BJ (cell line): ENCODE results near the gene ZNF846. TPM values are rescaled to one million over a fixed set of nuclear protein-coding genes. Genes with fewer than 3 reads are reported as not detected.
"Not testable (repeated sequence)": the region's sequence is repeated elsewhere in the genome, so short reads cannot be mapped to it uniquely, and the experiment has no call there.

Source experiments
- CTCF ChIA-PET: fragments of 350-600 bp; formaldehyde crosslinking; extraction: SDS; loops from one replicate; lab custom pipeline; 2021; ENCODE audit warnings: antibody characterized with exemption, inconsistent platforms; lab: Yijun Ruan, JAX
- POLR2A ChIA-PET: fragments of 300-600 bp; sonication (Branson Sonifier 250); formaldehyde crosslinking; extraction: SDS; loops from one replicate; lab custom pipeline; 2021; ENCODE audit warnings: antibody characterized with exemption; lab: Charles Lee
- DNase-seq: peaks from one replicate; pipeline ENCODE4 v3.0.0-alpha.2; 2011; ENCODE audit warnings: low read depth
- H3K27me3 ChIP-seq: 2 replicates; pipeline ENCODE4 v1.6.0; 2011; ENCODE audit warnings: low read length; ENCODE audit not compliant: control insufficient read depth, insufficient read depth
- H3K36me3 ChIP-seq: 2 replicates; pipeline ENCODE4 v1.5.1; 2011; ENCODE audit warnings: low read length; ENCODE audit not compliant: control insufficient read depth, insufficient read depth
- H3K4me3 ChIP-seq: 2 replicates; pipeline ENCODE4 v1.5.1; 2011; ENCODE audit warnings: low read depth, mild to moderate bottlenecking, control low read depth, low read length
- CTCF ChIP-seq: IDR thresholded peaks from 2 replicates; pipeline ENCODE4 v1.5.1; 2011; ENCODE audit warnings: low read depth, mild to moderate bottlenecking, control low read depth, inconsistent platforms, low read length, moderate library complexity; ENCODE audit not compliant: insufficient read depth
- polyA plus RNA-seq: library from polyadenylated mRNA; depleted of rRNA; stranded (reverse); fragments of >200 nt; gene quantifications from 2 replicates; pipeline ENCODE4 v1.2.3, GENCODE V29; 2011

The ZNF846 gene
- polyA plus RNA-seq, 1 experiment = 3.6 TPM

- POLR2A ChIA-PET = no interaction called here
- no peaks in the 10 kb centered on the region for H3K27me3 ChIP-seq
- DNase-seq = no peak
- peak overlapping the region; percentile 88 for H3K4me3 ChIP-seq
- CTCF ChIA-PET = interaction anchor here (1.0 to 1.8 kb wide), 3 partner anchors 16 to 206 kb away, joined by 3 to 4 read pairs (median 4); no protein-coding TSS in a partner anchor
- TF ChIP-seq CTCF = no peak
- no peaks in the 10 kb centered on the region for H3K36me3 ChIP-seq
Measured at GRCh38 chr19:9793071-9793591, 24.6 kb upstream of the ZNF846 start.

- POLR2A ChIA-PET = no interaction called here
- CTCF ChIA-PET = interaction anchor here (1.0 to 1.8 kb wide), 2 partner anchors 15 to 206 kb away, joined by 3 to 4 read pairs; no protein-coding TSS in a partner anchor
- no peaks in the 10 kb centered on the region for H3K27me3 ChIP-seq
- DNase-seq = peak; percentile 47
- TF ChIP-seq CTCF = no peak
- peak overlapping the region; percentile 88 for H3K4me3 ChIP-seq
- no peaks in the 10 kb centered on the region for H3K36me3 ChIP-seq
Measured at GRCh38 chr19:9792206-9793070, 23.9 kb upstream of the ZNF846 start.

GRCh38 chr19:9791552-9792205 is 23.1 kb upstream of the ZNF846 start:
- POLR2A ChIA-PET = no interaction called here
- TF ChIP-seq CTCF = no peak
- Histone ChIP-seq H3K36me3 (no peaks in the 10 kb centered on the region), H3K4me3 (peak overlapping the region; percentile 88), H3K27me3 (no peaks in the 10 kb centered on the region)
- CTCF ChIA-PET = interaction anchor here (0.6 to 2.2 kb wide), 3 partner anchors 163 to 207 kb away, joined by 3 to 15 read pairs (median 7); partner anchors contain the start of gene ZNF121
- peak; percentile 62 for DNase-seq

DNA sequence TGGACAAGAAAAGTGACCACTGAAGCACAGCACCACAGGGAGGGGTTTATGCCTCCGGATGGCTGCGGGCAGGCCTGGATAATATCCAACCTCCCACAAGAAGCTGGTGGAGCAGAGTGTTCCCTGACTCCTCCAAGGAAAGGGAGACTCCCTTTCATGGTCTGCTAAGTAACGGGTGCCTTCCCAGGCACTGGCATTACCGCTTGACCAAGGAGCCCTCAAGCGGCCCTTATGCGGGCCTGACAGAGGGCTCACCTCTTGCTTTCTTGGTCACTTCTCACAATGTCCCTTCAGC is 22.5 kb upstream of the ZNF846 start:
- H3K36me3 ChIP-seq, DNase-seq, H3K27me3 ChIP-seq, POLR2A ChIA-PET, H3K4me3 ChIP-seq: not testable (repeated sequence)
- CTCF ChIA-PET = interaction anchor here (0.6 to 2.2 kb wide), 7 partner anchors 162 to 586 kb away, joined by 3 to 15 read pairs (median 3); partner anchors contain the start of gene ZNF121

- H3K4me3 ChIP-seq, H3K36me3 ChIP-seq, POLR2A ChIA-PET, DNase-seq, H3K27me3 ChIP-seq: not testable (repeated sequence)
- CTCF ChIA-PET = interaction anchor here (1.4 to 2.2 kb wide), 3 partner anchors 156 to 205 kb away, joined by 4 to 15 read pairs (median 7); partner anchors contain the start of gene ZNF121
Measured at GRCh38 chr19:9789579-9789978, 21.0 kb upstream of the ZNF846 start.

DNA sequence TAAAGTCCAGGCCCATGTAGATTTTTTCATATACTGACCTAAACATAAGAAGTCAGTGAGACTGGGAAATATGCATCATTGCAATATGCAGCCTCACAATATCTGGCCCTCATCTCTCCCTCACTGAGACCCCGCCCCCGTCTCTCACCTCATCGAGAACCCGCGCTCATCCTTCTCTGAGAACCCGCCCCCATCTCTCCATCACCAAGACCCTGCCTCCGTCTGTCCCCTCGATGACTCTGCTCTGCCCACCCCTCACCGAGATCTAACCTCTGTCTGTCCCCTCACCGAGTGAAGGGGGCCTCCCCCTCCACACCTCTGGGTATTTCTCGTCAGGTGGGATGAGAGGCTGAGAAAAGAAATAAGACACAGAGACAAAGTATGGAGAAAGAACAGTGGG is 20.5 kb upstream of the ZNF846 start:
- H3K27me3 ChIP-seq = no peaks in the 10 kb centered on the region
- H3K4me3 ChIP-seq = no peak overlapping the region
- ChIA-PET CTCF (interaction anchor here (0.8 to 1.4 kb wide), 2 partner anchors 162 to 202 kb away, joined by 3 read pairs; no protein-coding TSS in a partner anchor), POLR2A (no interaction called here)
- no peak for TF ChIP-seq CTCF
- DNase-seq = no peak
- H3K36me3 ChIP-seq = no peaks in the 10 kb centered on the region

DNA sequence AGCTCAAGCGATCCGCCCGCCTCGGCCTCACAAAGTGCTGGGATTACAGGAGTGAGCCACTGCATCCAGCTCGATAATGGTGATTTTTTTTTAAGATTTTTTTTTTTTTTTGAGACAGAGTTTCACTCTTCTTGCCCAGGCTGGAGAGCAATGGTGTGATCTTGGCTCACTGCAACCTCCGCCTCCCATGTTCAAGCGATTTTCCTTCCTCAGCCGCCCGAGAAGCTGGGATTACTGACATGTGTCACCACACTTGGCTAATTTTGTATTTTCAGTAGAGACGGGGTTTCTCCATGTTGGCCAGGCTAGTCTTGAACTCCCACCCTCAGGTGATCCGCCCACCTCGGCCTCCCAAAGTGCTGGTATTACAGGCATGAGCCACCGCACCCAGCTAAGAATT is 20.1 kb upstream of the ZNF846 start:
- CTCF ChIA-PET = interaction anchor here (0.6 to 1.4 kb wide), 4 partner anchors 161 to 203 kb away, joined by 3 to 4 read pairs (median 3); no protein-coding TSS in a partner anchor
- POLR2A ChIA-PET, H3K4me3 ChIP-seq, H3K36me3 ChIP-seq, DNase-seq, H3K27me3 ChIP-seq: not testable (repeated sequence)
